Stomach (tissue), 4 donors: Measurements from ENCODE around the gene SMYD5.

ENCODE experiments used
- POLR2A ChIP-seq, 4 donors: fragments of 450-650 bp; IDR thresholded peaks; one replicate each; pipeline ENCODE4 v1.6.1; 2016; ENCODE audit warnings: antibody characterized with exemption in 4 of 4, control low read depth in 2 of 4, mild to moderate bottlenecking in 1 of 4, moderate library complexity in 1 of 4
- POLR2AphosphoS5 ChIP-seq, 3 donors: sonication (generic); formaldehyde crosslinking; IDR thresholded peaks; one replicate each; pipeline ENCODE4 v1.6.1; 2016; ENCODE audit warnings: antibody characterized with exemption in 3 of 3
- TF ChIP-seq, protein P1 (sequence below), 7 experiments: fragments of 450-650 bp in 4 of 7; fragments of 200-600 bp in 3 of 7; sonication (generic) in 3 of 7; IDR thresholded peaks; one replicate each; pipeline ENCODE4 v1.5.1; 2016 to 2019; ENCODE audit warnings: antibody characterized with exemption in 7 of 7, control low read depth in 2 of 7, mild to moderate bottlenecking in 1 of 7

DNA sequence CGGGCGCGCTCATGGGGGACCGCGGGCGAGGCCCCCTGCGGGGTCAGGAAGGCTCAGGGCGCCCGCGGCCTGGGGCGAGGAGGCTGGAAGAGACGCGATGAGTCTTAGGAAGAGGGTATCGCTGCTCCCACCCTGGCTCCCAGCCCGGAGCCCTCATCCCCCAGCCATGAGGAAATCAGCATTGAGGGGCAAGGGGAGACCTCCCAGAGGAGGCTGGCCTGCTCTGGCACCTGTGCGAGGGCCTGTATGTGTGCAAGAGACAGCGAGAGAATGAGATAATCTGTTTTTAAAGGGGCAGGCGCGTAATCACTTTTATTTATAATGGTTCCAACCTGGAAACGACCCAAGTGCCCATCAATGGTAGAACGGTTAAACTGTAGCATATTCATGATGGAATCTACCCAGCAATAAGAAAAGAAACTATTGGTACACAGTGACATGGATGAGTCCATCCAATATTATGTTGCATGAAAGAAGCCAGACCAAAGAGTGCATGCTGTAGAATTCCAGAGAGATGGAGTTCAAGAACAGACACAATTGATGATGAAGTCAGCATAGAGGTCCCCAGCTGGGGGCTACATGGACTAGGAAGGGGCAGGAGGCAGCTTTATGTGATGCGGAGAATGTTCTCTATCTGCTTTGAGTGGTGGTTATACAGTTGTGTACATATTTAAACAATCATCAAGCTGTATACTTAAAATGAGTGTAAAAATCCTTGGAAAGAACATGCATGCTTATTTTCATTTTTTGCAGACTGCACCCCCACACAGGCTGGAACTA lies 55.8 kb downstream of the SMYD5 start:
- TF ChIP-seq, protein P1, sequence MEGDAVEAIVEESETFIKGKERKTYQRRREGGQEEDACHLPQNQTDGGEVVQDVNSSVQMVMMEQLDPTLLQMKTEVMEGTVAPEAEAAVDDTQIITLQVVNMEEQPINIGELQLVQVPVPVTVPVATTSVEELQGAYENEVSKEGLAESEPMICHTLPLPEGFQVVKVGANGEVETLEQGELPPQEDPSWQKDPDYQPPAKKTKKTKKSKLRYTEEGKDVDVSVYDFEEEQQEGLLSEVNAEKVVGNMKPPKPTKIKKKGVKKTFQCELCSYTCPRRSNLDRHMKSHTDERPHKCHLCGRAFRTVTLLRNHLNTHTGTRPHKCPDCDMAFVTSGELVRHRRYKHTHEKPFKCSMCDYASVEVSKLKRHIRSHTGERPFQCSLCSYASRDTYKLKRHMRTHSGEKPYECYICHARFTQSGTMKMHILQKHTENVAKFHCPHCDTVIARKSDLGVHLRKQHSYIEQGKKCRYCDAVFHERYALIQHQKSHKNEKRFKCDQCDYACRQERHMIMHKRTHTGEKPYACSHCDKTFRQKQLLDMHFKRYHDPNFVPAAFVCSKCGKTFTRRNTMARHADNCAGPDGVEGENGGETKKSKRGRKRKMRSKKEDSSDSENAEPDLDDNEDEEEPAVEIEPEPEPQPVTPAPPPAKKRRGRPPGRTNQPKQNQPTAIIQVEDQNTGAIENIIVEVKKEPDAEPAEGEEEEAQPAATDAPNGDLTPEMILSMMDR (IDR thresholded peaks at IDR 0.05) = no peak
- TF ChIP-seq POLR2AphosphoS5 (IDR thresholded peaks at IDR 0.05) = no peak
- no peak for TF ChIP-seq POLR2A (IDR thresholded peaks at IDR 0.05)
